ENCODE data around the gene CDH11.

Gene CDH11

DNA sequence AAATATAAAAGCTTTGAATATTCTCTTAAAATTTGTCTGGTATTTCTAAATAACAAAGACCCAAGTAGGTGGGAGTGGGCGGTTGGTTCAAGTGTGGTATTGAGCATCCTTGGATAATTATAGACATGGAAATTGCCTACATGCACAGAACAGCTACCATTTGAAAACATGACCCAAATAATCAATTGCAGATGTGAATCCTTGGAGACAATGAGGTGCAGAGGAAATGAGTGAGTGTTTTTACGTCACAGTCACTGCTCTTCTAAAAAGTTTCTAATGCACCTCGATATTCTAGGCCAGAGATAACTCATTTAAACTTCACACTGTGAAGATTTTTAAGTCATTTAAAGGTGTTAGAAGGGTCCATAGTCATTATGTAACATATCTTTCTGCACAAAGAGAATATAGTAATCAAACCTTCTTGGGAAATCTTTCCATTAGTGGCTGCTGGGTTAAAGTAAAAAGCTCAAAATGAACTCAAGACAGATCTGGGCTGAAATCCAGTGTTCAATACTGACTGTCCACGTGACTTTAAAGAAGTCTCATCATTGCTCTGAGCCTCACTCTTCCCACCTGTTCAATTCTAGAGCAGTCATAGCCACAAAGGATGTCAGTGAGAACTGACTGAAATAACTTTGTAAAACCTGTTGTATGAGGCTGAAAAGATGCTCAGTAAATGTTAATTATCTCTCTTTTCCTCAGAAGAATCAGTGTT lies 144.5 kb downstream of the CDH11 start:
- DNase-seq (ENCODE audit: low read depth) = no peak

DNA sequence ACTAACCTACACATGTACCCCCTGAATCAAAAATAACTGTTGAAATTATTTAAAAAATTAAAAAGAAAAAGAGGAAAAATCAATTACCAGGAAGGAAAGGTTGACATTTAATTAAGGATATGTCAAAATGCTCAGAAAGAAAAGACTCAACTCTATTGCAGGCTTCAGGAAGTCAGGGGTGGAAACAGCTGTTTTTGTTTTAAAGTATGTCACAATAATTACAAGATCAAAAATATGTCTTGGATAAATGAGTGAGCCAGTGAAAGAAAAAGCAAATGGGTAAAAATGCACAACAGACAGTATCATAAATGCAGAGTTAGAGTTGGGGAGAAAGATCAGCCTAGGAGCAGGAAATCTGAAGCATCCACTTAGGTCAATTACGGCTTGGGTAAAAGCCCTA lies 146.0 kb downstream of the CDH11 start:
- no peak for DNase-seq (ENCODE audit: low read depth)

DNA sequence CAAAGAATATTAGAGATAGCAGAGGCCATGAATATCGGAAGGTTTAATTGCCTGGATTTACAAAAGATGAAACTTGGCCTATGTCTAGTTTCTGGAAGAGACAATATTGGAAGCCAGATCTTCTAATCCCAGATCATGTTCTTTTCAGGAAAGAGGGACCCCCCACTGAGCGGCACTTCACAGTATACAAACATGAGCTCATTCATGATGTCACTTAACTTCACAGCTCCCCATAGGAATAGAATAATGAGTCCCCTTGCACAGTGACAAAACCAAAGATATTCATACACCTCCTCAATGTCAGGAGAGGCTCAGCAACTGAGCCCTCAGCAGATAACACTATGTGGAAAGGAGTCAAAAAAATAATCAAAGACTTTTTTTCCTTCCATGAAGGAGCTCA lies 147.5 kb downstream of the CDH11 start:
- DNase-seq (ENCODE audit: low read depth) = no peak

DNA sequence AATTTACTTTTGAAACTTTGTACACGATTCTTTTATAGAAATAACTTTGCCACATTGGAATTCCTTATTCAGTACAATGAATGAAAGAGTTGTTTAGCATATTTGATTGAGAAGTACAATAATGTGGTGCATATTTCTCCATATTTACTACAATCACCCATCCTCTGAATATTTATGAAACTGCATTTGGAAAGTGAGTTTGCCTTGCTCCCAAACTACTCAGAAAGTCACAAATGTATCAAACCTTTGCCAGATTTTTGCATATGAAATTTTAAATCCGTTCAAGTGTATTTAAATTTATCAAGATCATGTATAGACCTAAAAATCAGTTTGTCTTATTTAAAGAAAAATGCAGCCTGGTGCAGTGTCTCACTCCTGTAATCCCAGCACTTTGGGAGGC lies 148.7 kb downstream of the CDH11 start:
- no peak for DNase-seq (ENCODE audit: low read depth)

DNA sequence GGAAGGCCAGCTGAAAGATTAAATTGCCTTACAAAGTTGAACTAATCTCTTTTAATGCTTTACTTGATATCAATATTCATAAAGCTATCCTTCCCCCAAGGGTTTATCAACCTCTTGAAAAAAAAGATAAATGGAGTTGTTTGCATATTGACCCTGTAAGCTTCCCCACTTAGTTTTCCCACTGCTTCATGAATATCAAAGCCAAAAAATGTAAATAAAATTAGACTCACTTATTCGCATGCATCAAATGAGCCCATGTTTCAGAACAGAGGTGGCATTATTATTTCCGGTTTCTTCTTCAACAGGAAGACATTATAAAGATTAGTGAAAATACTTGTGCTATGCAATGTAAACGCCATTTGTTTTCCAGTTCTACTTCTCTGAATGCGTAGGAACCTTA lies 150.7 kb downstream of the CDH11 start:
- DNase-seq (ENCODE audit: low read depth) = no peak

DNA sequence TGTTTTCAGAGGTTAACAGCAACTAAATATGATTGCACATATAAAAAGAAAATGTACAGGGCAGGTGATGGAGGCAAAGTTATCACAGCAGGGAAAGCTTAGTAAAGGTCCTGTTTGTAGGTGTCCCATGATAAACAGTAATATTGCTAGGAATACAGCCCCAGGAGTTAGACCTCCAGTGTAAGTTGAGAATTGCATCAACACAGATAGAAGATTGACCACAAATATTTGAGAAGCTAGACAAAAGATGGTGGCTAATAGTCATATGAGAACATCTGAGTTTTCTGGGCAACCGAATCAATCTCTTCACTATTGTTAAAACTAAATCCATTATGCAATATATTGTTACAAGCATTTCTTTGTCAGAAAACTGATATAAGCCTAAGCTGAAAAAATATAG lies 152.6 kb downstream of the CDH11 start:
- DNase-seq (ENCODE audit: low read depth) = no peak

DNA sequence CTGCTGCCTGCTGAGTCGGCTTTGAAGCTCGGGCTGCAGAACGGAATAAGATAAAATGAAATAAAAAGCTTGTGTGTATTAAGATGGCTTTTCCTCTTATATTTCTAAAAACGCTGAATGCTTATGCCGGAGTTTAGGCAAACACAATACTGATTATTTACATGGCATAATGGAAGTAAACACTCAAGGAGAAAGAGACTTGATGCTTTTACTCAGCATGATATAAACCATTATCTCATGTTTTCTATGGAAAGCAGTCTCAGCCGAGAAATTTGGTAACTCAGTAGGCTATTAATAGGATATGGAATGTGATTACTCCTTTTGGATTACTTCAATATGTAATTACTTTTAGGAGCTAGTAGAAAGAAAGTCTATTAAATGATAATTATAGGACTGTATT lies 153.3 kb downstream of the CDH11 start:
- no peak for DNase-seq (ENCODE audit: low read depth)

DNA sequence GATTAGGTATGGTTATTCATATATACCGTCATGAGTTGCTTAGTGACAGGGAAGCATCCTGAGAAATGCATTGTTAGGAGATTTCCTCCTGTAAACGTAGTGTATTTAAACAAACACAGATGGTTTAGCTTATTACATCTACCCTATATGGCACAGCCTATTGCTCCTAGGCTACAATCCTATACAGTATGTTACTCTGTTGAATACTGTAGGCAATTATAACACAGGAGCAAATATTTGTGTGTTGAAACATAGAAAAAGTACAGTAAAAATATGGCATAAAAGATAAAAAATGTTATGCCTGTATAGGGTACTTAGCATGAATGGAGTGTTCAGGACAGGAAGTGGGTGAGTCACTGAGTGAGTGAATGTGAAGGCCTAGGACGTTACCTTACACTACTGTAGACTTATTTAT lies 157.7 kb downstream of the CDH11 start:
- peak; percentile 6 for DNase-seq (ENCODE audit: low read depth)

DNA sequence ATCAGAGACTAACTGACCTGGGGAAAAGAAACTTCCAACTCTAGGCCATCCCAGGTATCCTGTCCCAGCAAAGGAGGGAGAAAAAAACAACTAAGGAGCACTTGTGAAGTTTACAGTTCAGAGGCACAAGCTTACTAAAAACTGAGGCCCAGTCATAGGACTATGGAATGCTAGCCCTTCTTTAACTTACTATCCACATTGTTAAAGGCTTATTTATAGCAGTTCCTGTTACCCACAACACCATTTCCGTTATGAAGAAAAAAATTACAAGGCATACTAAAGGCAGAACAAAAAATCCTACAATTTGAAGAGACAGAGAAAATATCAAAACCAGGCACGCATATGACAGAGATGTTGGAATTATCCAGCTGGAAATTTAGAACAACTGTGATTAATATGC lies 159.1 kb downstream of the CDH11 start:
- DNase-seq (ENCODE audit: low read depth) = no peak

DNA sequence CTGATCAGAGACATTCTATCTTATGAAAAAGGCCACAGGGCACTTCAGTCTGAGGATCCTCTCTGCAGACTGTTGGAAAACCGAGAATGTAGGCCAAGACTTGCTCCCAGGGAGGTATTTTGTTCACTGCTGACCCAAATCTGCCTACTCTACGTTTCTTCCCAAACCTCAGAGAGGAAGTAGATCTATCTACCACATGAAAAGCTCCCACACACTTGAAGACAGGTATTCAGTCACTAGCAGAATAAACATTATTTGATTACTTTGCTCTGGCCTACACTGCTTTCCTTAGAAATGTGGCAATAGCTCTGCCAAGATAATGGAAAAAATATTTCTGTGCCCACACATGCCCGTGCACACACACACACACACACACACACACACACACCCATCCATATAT lies 164.6 kb downstream of the CDH11 start:
- DNase-seq (ENCODE audit: low read depth) = no peak

DNA sequence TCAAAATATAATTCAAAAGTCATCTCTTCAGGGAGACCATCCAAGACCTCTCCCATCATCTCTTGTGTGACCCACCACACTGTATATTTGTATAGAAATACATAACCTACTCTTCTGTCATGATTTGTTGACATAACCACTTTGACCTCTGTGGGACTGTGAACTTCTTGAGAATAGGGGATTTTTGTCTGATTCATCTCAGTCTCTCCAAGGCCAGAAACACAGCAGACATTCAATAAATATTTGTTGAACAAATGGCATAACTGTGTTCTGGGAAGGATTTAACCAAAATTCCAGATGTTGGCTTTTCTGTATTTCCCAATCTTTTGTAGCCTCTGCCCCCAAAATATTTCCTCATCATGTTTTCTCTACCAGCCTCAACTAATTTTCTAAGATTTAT lies 169.7 kb downstream of the CDH11 start:
- DNase-seq (ENCODE audit: low read depth) = peak; percentile 51

DNA sequence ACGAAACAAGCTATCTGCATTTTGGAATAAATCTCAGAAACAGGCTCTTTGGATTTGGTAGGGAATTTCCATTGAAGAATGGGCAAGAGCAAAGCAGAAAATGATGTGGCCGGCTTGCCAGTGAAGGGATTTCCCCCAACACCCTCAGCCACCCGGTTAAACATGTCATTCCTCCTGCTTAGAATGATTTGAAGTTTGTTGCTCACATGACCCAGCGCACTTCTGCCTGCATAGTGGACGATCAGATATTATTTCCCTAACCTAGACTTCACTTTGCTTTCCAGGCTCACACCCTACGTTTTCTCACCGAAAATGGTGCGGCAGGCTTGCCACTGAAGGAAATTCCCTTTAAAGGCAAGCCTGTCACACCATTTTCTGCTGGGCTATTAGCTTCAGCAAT lies 170.7 kb downstream of the CDH11 start:
- no peak for DNase-seq (ENCODE audit: low read depth)

DNA sequence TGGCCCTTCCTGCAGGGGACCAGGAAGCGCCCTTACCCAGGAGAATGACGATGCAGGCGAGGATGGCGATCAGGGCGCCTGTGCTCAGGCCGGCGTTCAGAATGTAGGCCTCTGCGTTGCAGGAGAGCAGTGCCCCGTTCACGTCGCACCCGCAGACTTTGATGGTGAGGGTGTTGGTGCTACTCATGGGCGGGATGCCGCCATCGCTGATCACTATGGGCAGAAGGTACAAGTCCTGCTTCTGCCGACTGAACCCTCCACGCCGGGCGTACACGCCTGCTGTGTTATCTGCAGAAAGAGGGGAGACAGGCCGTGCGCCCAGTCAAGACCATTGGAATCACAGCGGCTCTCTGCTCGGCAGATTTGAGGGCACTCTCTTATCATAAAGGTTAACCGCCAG lies 171.1 kb downstream of the CDH11 start:
- no peak for DNase-seq (ENCODE audit: low read depth)

DNA sequence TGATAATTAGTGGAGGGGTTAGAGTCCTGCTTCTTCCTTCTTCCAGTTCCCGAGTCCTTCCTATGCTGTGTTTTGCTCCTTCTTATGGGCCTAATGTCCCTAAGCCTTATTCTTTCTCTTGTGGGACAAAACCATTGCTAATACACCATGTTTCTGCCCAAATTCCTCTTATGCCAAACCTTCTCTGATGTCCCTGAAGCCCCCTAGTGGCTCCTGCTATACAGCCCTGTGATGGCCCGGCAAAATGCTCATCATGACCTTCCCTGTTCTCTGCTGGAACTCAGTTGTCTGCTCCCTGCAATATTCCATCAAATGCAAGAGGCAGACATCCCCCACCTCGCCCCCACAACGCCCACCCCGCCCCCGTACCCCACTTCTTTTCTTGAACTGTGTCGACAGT lies 171.6 kb downstream of the CDH11 start:
- no peak for DNase-seq (ENCODE audit: low read depth)

DNA sequence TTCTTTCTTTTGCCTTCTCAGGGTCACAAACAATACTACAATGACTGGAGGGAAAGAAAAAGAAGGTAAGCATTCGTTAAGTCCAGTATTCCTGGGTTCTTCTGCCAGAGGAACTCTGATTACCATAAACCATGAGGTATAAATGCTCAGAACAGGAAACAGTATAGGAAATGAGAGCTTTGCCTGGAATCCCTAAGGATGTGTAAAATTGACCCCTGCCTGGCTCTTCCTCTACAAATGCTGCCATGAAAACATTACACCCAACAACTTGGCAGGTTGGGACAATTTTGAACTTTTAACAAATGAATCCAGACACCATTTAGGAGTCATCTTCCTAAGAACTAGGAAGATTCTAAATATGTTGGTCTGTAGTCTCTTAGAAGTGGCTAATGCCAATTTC lies 173.8 kb downstream of the CDH11 start:
- no peak for DNase-seq (ENCODE audit: low read depth)

DNA sequence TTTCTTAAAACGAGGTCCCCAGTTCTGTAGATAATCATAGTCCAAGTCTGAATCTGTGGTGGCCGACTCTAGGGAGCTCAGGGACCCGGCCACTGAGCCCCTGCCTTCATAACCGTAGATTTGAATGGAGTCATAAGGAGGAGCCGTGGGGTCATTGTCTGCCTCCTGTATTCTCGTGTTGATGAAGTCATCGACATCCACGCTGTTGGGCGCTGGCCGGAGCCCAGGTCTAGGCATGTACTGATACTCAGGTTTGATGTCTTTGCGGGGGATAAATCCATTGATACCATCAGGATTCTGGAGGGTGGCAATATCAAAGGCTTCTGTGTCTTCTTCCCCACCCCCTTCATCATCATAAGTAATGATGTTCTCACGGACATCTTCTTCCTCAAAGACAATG lies 174.2 kb downstream of the CDH11 start:
- DNase-seq (ENCODE audit: low read depth) = no peak

DNA sequence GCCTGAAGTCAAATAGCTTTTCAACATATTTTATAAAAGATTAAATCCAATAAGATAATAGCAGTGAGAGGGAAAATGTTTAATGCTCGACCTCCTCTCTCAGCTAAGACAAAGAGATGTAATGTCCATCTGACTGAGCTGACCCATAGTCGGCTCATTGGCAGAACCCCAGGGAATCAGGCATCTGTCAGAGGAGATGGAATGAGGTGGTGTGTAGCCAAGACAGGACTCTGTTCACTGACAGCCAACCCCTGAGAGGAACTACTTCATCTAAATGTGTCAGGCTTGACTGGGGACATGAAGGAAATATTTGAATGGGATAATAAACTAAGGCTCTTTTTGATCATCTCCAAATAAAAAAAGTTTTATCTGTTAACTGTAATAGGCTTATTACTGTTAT lies 188.0 kb downstream of the CDH11 start:
- no peak for DNase-seq (ENCODE audit: low read depth)

DNA sequence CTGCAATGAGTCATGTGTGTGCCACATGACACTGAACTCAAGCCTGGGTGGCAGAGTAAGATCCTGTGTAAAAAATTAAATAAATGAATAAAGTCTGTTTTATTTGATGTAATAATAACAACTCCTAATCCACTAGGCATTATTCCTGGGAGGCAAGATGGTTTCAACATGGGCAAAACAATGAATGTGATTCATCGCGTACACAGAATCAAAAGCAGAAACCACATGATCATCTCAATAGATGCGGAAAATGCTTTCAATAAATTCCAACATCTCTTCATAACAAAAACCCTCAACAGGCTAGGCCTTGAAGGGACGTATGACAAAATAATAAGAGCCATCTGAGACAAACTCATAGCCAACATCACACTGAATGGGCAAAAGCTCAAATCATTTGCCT lies 195.4 kb downstream of the CDH11 start:
- DNase-seq (ENCODE audit: low read depth) = no peak

DNA sequence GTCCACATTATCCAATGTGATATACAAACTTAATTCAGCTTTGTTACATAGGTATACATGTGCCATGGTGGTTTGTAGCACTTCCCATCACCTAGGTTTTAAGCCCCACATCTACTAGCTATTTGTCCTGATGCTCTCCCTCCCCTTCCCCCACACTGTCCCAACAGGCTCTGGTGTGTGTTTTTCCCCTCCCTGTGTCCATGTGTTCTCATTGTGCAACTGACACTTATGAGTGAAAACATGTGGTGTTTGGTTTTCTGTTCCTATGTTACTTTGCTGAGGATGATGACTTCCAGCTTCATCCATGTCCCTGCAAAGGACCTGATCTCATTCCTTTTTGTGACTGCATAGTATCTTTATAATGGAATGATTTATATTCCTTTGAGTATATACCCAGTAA lies 196.7 kb downstream of the CDH11 start:
- DNase-seq (ENCODE audit: low read depth) = no peak

DNA sequence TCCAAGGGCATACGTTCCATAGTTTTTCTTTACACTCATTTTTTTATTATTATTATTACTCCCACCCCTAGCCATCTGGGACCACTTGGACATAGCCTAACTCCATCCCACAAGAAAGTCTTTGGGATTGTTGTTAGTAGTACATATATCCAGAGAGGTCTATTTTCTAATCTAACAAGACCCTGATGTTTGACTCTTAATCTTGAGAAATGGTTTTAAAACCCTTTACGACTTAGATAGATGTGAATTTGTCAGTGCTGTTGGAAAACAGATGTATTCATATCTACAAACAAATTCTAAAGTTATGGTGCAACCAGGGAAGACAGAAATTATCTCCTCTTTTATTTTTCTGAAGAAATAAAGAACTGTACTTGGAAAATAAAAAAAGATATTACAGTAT lies 197.8 kb downstream of the CDH11 start:
- no peak for DNase-seq (ENCODE audit: low read depth)

DNA sequence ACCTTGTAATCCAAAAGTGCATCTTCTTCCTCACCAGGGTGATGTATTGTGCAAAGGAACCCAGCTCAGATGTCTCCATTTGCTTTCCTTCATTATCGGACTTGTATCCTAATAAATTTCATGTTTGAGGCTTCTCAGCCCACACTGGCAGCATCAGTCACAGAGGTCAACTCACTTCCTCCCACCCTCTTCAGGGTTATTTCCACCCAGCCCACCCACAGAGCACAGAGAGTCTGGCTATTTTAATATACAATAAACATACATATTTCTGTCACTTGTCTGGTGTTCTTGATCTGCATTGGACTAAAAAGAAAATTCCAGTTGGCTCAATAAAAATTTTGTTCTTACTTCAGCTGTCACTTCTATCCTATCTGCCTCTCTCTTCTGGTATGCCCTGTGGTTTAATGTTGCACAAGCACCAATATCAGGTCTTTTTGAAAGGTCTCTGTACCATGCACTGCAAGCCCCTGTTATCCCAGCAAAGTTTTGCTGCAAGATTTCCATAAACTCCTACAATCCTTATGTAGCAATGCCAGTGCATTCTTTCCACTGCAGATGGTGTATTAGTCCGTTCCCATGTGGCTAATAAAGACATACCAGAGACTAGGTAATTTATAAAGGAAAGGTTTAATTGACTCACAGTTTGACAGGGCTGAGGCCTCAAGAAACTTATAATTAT lies 201.8 kb downstream of the CDH11 start:
- DNase-seq (ENCODE audit: low read depth) = no peak

DNA sequence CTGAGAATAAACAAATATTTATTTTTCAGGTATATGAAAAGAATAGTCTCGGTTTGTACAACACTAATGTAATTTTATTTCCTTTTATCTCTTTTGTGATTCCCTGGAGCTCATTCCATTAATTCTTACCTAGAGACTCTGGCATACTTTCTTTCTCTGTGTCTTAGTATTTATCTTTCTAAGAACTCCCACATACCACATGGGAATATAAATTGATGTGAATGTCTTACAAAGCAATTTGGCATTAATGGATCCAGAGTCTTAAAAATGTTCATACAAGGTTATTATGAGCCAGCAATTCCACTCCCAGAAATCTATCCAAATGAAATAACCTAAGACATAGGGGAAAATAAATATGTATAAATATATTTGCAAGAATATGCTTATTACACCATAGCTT lies 202.7 kb downstream of the CDH11 start:
- DNase-seq (ENCODE audit: low read depth) = no peak

DNA sequence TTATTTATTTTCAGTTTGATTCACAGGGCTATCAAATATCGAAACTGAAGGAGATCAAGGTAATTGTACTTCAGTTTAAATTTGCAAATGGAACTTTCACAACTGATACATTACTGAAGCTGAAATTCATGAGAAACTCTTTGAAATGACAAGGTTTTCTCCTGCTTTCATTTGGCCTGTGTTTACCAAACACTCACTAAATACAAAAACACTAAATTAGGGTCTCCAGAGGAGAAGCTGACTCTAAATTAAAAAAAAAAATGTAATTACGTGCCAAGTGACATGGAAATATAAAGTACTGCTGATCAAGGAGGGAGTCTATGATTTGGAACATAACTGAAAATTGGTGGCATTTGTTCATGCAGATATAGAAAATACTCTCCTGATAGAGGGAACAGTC lies 205.8 kb downstream of the CDH11 start:
- no peak for DNase-seq (ENCODE audit: low read depth)

DNA sequence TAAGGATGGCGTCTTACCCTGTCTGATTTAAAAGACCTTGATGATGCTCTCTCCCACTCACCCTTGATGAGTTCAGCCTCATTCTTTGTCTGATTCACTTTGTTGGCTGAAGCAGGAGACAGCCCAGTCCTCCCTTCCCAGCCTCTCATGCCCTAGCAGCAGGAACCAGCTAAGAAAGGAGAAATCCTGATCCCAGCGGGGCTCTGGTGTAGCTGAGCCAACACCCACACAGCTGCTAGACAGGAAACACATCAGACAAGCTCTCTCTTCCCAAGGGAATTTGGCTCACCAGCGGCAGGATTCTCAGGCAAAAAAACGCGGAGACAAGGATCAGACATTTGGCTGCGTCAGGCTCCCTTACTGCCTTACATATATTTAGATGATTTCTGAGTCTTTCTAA lies 211.5 kb downstream of the CDH11 start:
- DNase-seq (ENCODE audit: low read depth) = no peak
